EL (cell line): ENCODE results near the gene OR10A2.
A peak's percentile ranks its signal among the peaks of the same experiment; 100 is the strongest.
"Not testable (repeated sequence)": the region's sequence is repeated elsewhere in the genome, so short reads cannot be mapped to it uniquely, and the experiment has no call there.

Experiments used
- DNase-seq: peaks from one replicate; pipeline ENCODE4 v3.0.0-alpha.2; 2016

The OR10A2 gene

DNA sequence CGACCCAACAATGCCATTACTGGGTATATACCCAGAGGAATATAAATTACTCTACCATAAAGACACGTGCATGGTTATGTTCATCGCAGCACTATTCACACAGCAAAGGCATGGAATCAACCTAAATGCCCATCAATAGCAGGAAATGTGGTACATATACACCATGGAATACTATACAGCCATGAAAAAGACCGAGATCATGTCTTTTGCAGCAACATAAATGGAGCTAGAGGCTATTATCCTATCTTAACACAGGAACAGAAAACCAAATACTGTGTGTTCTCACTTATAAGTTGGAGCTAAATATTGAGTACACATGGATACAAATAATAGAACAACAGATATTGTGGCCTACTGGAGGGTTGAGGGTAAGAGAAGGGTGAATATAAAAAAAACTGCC lies 26.0 kb downstream of the OR10A2 start:
- no peak for DNase-seq

DNA sequence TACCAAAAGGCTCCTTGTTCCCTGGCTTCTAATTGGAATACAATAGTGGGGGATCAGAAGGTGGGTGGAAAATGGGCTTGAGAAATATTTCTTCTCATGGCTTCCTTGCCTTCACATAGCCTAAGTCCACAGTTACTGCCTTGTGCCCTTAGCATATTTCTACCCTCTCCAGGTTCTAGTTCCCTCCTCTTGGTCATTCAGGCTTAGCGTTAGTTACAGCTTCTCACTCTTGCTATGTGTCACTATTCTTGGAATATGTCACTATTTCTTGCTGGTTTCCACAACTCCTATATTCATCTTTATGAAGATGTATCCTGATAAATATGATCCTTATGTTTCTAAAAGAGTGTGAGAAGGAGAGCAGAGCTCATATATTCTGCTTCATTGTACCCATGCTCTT lies 27.0 kb downstream of the OR10A2 start:
- DNase-seq: no peak

DNA sequence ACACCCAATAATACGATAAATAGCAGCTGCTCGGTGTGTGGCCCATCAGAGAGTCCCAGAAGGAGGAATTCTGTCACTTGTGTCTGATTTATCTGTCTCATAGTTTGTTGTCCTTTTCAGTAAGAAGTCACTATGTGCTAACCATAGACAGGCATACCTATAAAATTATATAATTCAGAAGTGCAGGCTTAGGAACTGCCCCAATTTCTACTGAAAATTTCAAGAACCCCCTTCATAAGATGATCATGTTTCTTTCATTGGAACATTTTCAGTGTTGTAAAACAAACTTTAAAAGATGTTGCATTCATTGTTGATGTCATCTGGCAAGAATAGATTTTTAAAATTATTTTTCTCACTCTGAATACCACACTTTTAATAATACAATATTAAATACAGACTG lies 29.5 kb downstream of the OR10A2 start, which contains the start of gene OR2D2:
OR2D2 (minus strand) TSS at position 101 of the 400 bp plus-strand sequence; CDS start at position 101, 0 bp downstream.
- no peak for DNase-seq

DNA sequence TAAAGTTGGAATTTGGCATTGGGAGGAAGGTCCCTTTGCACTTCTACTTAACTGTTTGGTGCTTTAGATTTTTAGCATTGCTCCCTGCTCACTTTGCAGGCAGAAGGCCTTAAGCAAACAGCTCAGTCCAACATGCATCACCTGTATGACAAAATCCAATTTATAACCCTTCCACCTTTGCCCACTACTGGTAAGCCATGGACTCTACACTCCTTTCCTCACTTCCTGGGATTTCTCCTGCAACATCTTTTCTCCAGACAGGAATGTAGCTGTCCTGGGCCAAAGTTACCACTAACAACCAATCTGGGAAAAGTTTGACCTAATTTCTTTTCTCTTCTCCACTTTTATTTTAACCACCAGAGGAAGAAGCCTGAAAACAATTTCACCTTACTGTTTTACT lies 31.2 kb downstream of the OR10A2 start:
- no peak for DNase-seq

DNA sequence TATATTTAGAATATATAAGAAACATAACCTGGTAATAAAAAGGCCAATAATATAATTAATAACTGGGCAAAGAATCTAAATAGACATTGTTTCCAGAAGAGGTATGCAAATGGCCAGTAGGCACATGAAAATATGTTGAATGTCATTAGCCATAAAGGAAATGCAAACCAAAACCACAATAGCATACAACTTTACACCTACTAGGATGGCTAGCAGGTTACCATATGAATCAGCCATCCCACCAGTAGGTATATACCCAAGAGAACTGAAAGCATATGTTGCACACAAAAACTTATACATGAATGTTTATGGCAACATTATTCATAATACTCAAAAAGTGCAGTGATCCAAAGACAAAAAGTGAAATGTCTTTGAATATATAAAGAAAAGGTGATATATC lies 32.2 kb downstream of the OR10A2 start:
- no peak for DNase-seq

DNA sequence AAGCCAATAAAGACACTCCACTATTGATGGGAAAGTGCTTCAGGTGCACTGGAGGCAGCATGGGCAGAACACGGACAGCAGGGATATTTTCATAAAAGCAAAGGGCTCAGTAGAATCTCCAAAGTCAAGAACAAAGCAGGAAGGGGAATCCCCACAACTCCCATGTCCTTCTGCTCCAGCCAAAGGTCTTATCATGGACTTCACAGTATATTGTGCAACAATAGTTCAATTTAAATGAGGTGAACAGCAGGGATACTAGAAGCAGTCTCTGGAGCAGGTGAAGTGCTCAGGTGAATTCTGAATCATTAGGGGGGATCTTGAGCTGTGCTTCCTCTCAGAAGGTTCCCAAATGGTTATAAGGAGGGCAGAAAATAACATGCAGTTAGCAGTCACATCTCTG lies 36.1 kb downstream of the OR10A2 start:
- DNase-seq: no peak

DNA sequence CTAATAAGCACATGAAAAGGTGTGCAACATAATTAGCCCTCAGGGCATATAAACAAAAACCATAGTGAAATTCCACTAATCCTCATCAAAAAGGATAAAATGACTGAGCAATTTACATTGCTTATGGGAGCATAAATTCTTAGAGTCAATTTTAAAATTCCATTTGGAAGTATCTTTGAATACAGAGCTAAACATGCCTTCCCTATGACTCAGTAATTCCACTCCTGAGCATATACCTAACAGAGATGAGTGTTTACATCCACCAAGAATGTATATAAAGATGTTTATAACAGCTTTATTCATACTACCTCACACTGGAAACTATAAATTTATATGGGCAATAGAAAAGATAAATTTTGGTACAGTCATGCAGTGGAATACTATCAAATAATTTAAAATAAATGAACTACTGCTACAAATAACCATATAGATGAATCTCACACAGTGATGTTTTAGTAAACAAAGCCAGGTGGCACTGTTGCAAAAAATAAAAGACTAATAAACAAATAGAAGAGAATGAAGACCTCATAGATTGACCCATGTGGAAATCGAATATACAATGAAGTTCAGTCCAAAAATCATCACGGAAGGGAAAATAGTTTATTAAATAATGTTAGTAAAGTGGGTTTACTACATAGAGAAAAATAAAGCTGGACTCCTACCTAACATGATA lies 37.6 kb downstream of the OR10A2 start:
- peak; percentile 2 for DNase-seq

DNA sequence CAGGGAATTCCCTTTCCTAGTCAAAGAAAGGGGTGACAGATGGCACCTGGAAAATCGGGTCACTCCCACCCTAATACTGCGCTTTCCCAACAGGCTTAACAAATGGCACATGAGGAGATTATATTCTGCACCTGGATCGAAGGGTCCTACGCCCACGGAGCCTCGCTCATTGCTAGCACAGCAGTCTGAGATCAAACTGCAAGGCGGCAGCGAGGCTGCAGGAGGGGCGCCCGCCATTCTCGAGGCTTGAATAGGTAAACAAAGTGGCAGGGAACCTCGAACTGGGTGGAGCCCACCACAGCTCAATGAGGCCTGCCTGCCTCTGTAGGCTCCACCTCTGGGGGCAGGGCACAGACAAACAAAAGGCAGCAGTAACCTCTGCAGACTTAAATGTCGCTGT lies 41.9 kb downstream of the OR10A2 start:
- not testable (repeated sequence) for DNase-seq

DNA sequence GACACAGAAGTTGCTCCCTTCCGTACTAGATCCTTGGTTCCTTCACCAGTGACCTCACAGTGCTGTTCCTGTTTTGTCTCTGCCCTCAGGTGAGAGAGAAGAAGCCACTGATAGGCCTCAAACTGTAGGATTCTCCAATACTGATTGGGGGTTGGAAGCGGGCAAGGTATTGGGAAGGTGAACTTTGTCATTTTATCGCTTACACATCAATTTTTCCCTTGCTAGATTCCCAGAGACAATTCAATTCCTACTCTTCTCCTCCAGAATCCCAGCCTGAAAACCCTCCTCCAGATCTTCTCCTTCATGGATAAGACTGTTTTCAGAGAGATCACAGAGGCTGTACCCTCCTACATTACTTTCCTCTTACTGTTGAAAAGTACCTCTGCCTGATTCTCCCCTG lies 48.5 kb downstream of the OR10A2 start:
- DNase-seq: no peak

DNA sequence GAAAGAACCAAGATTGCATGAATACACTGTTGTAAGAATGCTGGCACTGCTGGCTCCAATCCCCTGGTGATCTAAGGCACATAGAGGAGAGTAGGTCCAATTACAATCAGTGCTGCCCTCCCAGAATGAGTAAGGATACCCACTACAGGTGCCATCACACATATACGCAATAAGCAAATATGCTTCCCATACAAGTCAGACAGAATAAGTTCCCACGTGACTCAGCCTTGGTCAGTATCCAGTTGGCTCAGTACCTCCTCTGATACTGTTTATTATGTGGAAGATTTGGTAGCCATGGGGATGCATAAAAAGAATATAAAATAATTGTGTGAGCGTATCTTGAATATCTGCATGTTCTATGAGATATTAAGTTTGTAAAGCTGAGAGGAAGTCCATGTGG lies 49.1 kb downstream of the OR10A2 start:
- peak; percentile 1 for DNase-seq

DNA sequence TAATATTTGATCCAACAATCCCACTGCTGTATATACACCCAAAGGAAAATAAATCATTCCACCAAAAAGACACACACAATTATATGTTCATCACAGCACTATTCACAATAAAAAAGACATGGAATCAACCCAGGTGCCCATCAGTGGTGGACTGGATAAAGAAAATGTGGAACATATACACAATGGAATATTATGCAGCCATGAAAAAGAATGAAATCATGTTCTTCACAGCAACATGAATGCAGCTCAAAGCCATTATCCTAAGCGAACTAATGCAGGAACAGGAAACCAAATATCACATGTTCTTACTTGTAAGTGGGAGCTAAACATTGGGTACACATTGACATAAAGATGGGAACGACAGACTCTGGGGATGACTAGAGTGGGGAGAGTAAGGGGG lies 56.8 kb downstream of the OR10A2 start:
- no peak for DNase-seq

DNA sequence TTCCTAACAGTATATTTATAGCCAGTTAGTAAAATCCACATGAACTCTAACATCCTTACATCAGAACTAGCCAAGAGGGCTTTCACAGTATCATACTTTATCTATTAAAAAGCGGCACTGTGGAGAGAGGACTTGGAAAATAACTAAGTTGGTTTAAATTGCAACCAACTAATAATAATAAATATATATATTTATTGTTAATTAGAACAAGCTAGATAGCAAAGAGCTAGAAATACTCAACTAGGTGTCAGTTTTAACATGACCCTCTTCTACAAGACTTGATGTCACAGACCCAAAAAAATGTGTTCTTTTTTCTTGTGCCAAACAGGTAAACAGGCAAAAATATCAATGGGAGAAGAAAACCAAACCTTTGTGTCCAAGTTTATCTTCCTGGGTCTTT lies 57.8 kb downstream of the OR10A2 start, which contains the start of gene OR2D3:
OR2D3 (plus strand) TSS at position 301 of the 400 bp plus-strand sequence; CDS start at position 301, 0 bp downstream.
- DNase-seq: no peak
